ENCODE measurements around the gene LIN7A.
"Not testable (repeated sequence)": the region's sequence is repeated elsewhere in the genome, so short reads cannot be mapped to it uniquely, and the experiment has no call there.

LIN7A gene

DNA sequence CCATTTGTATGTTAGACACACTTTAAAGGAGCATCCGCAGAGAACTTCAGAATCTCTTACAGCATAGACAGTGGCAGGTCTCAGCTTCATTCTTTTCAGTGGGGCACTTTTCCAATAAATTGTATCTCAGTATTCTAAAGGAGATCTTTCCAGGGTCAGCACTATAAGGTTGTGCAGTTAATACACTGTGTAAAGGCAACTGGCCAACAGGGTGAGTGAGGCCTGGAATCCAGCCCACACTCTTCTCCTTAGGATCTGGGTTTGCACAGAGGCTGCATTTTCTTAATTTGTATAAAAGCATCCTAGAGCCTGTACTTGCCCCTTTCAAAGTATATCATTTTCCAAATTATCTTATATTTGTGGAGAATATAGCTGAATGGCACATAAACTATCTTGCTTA lies 126.9 kb downstream of the LIN7A start:
- DNase-seq (ENCODE audit: low read depth), result no peak

DNA sequence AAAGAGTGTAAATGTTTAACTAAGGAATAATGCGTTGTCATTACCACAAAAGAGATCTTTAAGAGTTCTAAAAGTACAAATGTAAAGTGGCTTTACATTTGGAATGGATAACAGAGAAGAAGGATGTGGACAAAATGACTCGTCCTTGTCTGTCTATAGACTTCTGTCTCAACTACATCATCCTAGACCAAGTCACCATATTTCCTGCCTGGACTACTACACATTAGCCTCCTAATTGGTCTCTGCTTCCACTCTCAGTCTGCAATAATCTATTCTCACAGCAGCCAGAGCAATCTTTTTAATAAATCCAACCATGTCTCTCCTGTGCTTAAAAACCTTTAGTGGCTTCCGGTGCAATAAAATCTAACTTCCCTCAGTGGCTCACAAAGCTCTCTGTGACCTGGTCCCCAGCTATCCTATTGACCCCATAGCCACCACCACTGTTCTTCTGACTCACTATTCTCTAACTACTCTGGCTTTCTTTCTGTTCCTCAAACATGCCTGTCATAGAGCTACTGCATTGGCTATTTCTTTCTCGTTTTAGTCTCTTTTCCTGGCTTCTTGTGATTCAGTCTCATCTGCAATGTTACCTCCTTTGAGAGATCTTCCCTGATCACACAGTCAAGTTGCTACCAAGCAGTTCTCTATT lies 130.0 kb downstream of the LIN7A start:
- DNase-seq (ENCODE audit: low read depth), result peak; percentile 5

DNA sequence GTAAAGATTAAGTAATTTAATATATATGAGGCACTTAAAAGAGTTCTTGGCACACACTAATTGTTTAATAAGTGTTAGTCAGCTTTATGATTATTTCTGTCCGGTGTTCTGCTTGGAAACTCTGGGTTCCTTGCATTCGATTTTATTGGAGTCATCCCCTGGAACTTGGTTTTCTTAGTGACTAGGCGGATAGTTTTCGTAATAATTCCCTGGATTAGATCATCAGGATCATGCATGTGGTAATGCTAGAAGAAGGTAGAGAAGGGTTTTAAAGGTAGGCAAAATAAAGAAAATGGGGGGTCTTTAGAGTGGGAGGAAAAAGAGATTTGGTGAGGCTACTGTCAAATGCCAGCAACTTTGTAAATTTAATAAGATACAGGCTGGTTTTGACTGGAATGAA lies 132.6 kb downstream of the LIN7A start:
- peak; percentile 13 for DNase-seq (ENCODE audit: low read depth)

DNA sequence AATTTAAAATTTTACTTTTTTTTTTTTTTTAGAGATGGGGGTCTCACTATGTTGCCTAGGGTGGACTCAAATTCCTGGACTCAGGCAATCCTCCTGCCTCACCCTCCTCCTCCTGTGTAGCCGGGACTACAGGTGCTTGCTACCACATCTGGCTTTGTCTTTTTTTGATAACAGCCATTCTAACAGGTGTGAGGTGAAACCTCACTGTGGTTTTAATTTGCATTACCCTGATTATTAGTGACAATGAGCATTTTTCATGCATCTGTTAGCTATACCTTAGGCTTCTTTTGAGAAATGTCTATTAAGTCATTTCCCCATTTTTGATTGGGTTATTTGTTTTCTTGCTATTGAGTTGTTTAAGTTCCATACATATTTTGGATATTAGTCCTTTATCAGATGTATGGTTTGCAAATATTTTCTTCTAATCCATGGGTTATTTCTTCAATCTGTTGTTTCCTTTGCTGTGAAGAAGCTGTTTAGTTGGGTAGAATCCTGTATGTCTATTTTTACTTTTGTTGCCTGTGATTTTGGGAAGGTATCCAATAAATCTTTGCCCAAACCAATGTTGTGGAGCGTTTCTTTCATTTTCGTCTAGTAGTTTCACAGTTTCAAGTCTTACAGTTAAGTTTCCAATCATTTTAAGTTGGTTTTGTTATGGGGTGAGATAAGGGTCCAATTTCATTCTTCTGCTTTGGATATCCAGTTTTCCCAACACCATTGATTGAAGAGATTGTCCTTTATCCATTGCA lies 134.9 kb downstream of the LIN7A start:
- no peak for DNase-seq (ENCODE audit: low read depth)

DNA sequence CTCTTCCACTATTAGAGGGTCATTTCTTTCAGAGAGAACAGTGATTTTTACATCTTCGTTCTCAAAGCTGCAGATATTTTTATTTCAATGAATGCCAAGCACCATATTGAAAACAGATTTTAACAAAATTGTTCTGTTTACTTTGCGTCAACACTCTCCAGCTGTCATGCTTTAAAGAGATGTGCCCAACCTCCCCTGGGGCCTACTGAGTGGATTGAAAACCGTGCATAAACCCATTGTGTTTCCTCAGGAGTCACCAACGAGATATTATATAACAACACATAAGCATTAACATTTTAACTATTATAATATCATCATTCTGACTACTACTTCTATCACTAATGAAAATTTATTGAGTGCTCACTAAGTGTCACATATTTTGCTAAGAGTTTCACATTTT lies 139.5 kb downstream of the LIN7A start:
- DNase-seq (ENCODE audit: low read depth), result no peak

DNA sequence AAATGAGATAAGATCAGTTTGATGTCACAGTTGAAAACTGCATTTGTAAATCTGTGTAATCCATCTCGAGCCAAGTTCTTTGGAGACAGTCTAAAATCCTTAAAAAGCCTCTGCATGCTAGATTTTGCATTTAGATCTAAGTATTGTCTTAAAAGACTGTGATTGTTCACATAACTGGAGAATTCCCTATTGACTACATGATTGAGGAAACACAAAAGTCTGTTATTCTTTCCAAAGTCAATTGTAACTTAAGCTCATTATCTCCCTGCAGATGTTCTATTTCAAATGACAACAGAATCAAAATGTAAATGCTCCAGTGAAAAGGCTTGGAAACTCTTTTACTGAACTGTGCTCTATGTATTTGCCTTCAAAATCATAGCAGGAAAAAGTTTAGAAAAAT lies 143.2 kb downstream of the LIN7A start:
- DNase-seq (ENCODE audit: low read depth), result no peak

DNA sequence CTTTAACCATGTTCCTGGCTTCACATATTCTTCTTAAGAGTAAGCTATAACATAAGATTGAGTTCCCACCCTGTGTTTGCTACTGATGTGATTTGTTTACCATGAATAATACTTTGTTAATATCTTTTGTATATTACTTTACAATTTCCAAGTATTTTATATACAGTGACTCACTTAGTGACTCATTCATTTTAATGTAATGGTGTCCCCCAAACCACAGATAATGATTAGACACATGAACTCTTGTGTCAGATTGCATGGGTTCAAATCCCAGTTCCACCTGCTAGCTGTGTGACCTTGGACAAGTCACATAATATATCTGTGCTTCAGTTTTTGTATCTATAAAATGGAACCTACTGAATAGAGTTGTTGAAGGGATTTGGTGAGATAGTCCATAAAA lies 144.9 kb downstream of the LIN7A start:
- no peak for DNase-seq (ENCODE audit: low read depth)

DNA sequence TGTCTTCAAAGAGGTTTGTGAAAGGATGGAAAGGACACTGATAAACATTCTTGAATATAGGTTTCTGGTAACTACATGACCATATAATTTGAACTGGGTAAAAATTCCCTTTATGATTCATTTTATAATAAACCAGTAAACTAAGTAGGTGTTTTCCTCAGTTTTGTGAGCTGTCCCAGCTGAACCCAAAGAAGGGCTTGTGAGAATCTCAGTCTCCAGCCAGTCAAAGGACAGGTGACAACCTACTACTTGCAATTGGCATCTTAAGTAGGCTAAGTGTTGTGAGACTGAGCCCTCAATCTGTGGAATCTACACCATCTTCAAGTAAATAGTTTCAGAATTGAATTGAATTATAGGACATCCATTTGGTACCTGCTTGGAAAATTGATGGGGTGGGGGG lies 145.9 kb downstream of the LIN7A start:
- no peak for DNase-seq (ENCODE audit: low read depth)

DNA sequence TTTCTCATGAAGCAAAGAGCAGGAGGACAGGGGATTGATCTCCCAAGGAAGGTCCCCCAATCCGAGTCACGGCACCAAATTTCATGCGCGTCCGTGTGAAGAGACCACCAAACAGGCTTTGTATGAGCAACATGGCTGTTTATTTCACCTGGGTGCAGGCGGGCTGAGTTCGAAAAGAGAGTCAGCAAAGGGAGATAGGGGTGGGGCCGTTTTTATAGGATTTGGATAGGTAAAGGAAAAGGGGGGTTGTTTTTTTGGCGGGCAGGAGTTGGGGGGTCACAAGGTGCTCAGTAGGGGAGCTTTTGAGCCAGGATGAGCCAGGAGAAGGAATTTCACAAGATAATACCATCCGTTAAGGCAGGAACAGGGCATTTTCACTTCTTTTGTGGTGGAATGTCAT lies 149.3 kb downstream of the LIN7A start:
- not testable (repeated sequence) for DNase-seq (ENCODE audit: low read depth)

DNA sequence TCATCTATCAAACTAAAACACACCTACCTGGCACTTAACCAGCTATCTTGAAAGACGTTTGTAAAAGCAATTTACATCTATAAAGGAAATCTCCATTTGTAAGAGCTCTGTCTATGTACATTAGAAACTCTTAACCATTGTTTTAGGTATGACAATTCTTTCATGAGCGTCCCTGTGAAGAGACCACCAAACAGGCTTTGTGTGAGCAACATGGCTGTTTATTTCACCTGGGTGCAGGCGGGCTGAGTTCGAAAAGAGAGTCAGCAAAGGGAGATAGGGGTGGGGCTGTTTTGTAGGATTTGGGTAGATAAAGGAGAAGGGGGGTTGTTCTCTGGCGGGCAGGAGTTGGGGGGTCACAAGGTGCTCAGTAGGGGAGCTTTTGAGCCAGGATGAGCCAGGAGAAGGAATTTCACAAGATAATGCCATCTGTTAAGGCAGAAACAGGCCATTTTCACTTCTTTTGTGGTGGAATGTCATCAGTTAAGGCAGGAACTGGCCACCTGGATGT lies 154.7 kb downstream of the LIN7A start:
- DNase-seq (ENCODE audit: low read depth), result not testable (repeated sequence)

DNA sequence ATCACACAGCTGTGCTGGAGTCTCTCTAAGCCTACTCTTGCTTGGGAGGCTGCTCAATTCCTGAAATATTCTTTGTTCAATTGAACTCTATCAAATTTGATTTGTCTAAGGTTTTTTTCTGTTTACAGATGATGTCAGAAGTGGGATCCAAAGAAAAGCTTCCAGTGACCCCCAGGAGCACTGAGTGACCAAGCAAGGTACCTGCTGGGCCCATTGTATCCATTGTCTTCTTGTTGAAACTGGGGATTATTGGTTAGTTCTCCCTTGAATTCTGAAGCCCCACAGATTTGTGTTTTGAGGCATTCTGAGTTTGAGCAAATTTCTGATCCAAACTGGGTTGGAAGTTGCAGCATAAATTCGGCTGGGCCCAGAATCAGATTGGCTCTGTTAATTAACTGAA lies 156.4 kb downstream of the LIN7A start:
- DNase-seq (ENCODE audit: low read depth), result no peak

DNA sequence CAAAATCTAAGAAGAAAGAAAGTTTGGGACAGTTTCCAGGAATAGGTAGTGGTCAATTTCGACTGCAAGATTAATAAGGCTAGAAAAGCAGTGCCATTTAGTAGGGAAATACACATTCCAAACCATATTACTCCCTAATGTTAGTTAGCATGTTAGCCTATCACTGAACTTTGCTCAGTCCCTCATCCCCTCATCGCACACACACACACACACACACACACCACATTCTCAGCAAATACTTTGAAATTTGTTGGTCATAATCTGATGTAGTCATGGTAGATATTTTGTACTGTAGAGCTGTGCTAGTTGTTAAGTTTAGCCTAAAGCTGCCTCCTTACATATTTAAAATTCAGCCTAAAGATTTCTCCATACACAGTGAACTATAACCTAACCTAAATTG lies 157.0 kb downstream of the LIN7A start:
- DNase-seq (ENCODE audit: low read depth), result no peak

DNA sequence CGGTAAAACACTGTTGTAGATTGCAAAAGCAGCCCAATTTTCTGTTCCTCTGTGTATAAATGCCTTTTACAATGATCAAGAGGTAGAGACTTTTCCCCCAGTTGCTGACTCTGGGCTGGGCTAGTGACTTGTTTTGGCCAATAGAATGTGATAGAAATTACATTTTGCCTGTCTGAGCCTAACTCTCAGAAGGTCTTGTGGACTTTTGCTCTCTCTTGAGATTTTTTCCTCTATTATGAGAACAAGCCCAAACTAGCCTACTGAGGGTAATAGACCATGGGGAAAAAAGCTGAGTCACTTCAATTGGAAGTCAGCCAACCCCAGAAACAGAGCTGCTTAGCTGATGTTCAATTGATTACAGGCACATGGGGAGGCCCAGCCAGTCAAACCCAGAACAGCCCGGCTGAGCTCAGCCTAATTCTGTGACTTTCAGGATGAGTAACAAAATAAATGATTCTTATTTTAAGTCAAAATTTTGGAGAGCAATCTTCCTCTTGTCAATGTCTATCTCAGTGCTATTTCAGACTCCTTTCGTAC lies 159.7 kb downstream of the LIN7A start:
- DNase-seq (ENCODE audit: low read depth), result peak; percentile 91

DNA sequence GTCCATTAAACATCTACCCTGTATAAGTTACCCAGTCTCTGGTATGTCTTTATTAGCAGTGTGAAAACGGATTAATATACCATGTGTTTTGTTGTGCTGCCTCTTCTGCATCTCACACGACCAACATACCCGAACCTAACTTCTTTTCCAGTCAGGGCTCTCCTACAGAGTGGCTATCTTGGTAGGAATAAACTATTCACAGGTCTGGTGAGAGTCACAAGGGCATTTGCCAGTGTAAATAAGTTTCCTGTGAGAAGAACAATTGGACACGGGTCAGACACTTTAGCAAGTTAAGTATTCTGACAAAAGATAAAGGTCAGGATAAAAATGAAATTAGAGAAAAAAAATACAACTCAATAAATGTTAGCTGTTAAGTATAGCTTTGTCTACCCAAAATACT lies 160.1 kb downstream of the LIN7A start:
- DNase-seq (ENCODE audit: low read depth), result no peak

DNA sequence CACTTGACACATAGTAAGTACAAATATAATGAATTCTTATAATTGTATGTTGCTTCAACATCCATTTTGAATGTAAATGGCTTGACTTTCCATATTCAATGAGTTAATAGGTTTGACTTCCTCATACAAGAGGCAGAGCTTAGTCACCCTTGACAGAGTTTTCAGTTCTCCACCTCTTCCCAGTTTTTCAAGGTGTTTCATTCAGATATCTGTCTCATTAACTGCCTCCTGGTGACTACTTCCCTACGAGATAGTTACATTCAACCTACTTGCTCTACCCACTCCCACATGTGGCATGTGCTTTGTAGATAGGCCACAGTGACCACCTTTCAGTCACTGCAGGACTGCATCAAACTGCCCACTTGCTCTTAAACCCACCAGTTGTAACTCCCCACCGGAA lies 161.0 kb downstream of the LIN7A start:
- no peak for DNase-seq (ENCODE audit: low read depth)

DNA sequence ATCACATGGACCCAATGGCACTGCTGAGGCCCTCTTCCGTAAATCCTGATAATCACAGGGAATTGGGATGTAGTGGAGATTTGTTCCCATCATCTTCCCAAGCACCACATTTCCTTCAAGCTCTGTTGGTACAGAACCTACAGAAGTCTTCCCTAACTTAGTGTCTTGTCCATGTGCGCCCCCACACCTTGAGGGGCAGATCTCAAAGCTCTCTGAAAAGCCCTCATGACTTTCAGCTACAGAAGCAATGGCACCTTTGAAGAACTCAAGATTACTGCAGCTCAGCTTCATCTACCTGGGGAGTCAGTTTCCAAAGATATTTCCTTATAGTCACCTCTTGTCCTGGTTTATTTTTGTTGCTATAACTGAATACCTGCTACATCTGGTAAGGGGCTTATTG lies 166.8 kb downstream of the LIN7A start:
- no peak for DNase-seq (ENCODE audit: low read depth)

DNA sequence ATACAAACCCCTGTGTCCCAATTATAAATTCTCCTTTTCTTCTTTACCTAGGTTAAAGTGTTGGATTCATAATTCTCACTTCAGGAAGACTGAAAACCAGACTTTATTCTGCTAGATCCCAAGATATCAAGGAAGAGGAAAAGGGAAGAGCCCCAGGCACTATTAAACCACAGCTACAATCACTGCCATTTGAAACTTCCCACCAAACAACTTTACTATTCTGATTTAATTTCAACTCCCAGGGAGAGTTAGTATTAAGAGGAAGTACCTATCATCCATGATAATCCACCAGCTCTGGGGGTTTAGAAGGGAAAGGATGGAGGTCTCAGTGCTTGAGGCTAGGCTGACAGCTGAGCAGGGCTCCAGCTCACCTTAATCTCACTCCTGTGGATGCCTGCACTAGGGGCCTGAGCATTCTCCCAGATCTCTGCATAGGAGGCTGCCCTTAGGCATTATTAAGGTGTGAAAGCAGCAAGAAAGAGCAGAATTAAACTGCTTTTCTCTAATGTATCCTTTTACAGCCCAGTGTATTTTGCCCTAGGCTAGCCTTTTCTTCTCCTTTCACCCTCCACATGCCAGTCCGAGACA lies 168.1 kb downstream of the LIN7A start:
- DNase-seq (ENCODE audit: low read depth), result no peak

DNA sequence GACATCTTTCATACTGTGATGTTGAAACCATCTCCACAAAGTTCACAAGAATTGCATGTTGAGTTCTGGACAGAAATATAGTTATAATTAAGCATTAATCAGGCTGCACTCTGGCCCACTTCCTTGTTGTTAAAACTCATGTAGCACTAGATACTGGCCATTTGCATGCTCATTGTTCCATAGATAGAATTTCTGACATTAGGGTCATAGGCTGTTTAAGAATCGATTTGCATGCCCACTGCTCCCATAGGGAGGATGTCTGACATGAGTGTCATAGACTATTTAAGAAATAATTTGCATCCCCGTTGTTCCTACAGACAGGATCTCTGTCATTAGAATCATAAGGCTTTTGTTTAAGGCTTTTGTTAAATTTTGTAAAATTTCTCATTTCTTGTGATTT lies 170.8 kb downstream of the LIN7A start:
- no peak for DNase-seq (ENCODE audit: low read depth)

DNA sequence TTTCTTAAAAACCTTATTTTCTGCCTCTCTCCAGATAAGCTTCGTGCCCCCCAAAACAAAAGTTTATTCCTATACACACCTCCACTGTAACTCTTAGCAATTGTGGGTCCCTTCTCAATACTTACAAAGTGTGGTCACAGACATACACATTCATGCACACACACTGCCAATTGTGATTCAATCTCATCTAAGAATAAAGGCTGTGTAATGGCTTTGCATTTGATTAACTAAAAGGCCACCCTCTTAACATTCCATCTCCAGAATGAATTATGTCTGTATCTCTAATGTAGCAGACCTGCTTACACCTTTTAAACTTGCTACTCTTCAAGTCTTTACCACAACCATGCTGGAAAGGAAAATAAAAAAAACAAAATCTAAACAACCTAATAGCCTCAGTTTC lies 171.5 kb downstream of the LIN7A start:
- no peak for DNase-seq (ENCODE audit: low read depth)

DNA sequence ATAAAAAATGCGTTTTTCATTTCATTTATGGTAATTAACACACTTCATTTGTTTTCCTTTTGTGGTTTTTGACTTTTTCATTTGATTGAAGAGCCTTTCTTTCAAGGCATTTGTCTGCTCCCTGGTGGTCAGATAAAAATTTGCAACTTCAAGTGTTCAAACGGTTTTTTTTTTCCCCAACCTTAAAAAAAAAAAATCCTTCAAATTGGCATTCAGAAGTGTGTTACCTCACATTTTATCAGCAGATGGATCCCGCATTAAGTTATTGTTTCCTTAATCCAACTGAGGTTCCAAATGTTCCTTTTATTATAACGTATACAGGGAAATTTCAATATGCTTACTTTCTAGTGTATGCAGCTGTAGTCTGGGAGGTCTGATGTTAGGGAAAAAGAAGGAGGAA lies 173.9 kb downstream of the LIN7A start:
- DNase-seq (ENCODE audit: low read depth), result peak; percentile 65

DNA sequence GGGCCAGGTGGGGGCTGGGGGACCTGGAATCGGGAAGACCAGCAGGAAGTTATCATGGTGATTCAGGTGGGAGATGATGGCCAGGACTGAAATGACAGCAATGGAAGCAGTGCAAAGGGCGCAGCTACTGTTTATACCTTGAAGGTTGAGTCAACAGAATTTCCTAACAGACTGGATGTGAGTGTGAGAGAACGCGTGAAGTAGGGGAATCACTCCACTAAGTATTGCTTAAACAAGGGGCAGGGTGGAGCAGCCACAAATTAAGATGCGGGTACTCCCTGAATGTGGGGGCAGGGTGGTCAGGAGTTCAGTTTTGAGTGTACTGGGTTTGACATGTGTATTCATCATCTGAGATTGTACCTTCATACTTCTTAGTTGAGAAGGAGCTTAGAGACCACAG lies 175.9 kb downstream of the LIN7A start:
- no peak for DNase-seq (ENCODE audit: low read depth)

DNA sequence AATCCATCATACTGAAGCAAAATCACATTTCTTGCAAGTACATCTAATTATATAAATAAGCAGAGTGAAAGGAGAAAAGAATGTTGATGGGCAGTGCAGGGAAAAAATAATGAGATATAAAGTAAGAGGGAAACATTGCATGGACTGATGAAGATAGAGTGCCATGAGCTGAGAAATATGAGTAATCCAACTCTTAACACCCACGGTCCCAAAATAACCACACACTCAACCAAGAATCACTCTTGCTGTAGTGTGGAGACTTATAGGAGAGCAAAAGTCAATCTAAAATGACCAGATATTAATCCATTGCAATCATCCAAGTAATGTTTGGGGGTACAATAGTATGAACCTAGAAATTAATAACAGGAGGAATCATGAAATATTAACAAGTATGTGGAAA lies 180.9 kb downstream of the LIN7A start:
- peak; percentile 67 for DNase-seq (ENCODE audit: low read depth)

DNA sequence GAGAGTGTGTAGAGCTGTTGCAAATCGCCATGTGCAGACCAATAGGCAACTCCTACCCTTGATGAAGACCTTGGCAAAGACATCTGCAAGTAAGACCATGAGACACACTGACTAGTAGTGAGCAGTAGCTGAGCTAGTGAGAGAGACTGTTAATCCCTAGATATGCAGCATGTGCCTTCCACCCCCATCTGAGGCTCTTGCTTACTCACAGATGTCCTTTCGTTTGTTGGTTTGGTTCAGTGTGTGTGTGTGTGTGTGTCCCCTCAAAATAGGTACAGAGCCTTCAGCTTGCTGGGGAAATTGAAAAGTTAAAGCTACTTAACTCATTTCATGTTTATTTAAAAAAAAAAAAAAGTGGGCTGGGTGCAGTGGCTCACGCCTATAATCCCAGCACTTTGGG lies 183.5 kb downstream of the LIN7A start:
- DNase-seq (ENCODE audit: low read depth), result no peak

All from EH (cell line).